HG02588 (cell line): ENCODE data around the gene DISC1.
"Not testable (repeated sequence)": the region's sequence is repeated elsewhere in the genome, so short reads cannot be mapped to it uniquely, and the experiment has no call there.

Source experiments
- ATAC-seq: cut with Tn5 transposase; IDR thresholded peaks from one replicate; pipeline ENCODE4 v1.9.1; 2021; ENCODE audit warnings: mild to moderate bottlenecking, moderate library complexity; ENCODE audit not compliant: unreplicated experiment

Gene DISC1

DNA sequence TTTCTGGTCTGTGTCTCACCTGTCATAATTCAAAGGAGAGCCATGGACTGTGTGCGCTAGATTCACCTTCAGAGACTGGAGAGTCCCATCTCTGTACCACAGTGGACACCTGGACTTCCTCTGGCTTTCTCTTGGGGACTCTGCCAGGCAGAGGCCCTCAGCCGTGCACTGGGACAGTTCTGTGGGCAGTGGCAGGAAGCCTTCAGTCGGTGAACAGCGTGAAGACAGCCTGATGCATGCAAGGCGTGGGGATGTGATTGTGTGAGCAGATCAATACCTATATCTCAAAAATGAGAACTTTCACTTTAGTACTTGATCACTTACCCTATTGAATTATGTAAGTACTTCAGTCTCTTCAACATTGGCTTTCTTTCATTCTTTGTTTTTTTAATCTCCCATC is 245.3 kb downstream of the DISC1 start:
- no peak for ATAC-seq

DNA sequence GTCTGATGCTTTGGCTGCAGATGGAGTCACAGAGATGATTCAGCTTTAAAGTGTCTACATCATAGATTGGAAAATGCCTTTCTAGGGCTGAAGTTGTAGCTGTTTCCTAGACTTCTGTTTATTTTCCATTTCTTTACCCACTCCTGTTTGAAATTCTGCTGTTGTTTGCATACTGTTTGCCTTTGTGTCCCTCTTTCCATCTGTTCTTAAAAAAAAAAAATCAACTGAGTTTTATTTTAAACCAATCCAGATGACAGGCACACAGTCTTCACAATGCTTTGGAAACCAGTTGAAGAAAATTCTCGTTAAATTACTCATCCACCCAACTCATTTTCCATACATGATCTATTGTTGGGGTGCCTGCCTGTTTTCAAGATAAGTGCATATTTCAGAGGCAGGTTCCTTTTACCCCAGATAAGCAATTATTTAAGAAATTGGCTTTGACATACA is 245.9 kb downstream of the DISC1 start:
- ATAC-seq, result no peak

DNA sequence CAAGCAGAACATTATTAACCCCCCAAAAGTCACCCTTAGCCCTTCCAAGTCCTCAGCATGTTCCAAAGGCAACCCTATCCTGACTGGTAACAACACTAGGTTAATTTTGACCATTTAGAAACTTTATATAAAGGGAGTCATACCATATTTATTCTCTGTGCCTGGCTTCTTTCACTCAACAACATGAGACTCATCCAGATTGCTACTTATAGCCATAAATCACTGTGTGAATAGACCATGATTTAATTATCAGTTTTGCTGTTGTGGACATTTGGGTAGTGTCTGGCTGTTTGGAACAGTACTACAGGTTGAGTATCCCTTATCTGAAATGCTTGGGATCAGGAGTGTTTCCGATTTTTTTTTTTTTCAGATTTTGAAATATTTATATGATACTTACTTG is 252.1 kb downstream of the DISC1 start:
- no peak for ATAC-seq

- no peak for ATAC-seq
Measured at GRCh38 chr1:231879296-231879695, 252.7 kb downstream of the DISC1 start.

DNA sequence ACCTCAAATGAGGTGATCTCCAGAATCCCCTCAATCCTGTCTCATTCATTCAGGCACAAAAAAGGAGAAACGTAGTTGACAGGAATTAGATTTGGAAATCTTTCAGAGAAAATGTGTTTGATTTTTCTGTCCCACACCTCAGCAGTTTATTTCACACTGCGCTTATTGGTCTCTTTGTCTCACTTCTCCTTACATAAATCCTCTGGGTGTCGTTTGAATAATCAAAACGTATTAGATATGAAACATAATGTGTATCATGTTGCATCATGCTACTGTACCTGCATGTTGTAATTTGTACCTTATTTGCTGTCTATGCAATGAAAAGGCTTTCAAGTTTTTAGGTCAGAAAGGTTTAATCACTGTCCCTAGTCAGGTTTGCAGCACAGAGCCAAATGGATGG is 255.7 kb downstream of the DISC1 start:
- ATAC-seq, result no peak

DNA sequence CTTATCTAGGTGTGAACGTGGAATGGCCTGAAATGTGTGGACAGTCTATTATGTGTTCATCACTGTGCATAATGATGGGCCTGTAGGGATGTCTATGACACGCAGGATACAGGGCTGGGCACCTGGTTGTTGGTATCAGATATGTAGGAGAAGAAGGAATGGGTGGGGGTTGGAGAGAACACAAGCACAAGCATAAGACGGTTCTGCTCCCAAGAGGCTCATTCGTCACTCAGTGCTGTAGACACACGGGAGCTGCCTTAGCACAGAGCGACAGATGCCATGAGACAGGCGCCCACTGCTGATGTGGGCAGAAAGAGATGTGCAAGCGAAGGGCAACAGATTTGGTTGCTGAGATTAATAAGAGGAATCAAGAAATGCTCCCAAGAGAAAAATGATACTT is 256.2 kb downstream of the DISC1 start:
- no peak for ATAC-seq

- ATAC-seq, result no peak
Measured at GRCh38 chr1:231883382-231883781, 256.8 kb downstream of the DISC1 start.

DNA sequence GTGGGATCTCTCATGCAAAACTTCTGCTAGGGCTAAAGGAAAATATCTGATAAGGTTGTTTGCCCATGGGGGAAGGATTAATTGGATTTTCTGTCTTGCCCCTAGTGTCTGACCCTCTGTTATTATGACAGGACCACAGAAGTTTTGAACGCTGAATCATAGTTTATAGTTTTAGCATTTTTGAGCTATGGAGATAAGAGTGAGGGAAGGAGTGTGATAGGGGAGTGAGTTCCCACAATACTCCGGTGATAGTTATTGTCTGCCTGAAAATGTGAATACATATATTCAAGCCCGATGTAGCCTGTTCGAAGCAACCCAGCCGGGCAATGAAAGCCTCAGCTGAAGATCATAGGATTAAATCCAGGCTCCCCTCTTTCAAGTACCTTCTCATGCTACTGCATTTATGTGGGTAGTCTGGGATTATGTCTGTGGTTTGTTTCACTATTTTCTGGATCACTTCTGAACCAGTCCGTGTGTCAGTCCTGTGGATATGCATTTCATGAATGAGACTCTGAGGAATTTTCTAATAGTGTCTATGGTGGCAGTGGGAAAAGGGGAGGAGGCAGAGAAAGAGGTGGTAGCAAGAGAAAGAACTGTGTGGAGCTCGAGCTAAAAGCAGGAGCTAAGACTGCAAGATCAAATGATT is 258.7 kb downstream of the DISC1 start:
- no peak for ATAC-seq

GRCh38 chr1:231887166-231887565 is 260.6 kb downstream of the DISC1 start:
- ATAC-seq, result no peak

GRCh38 chr1:231887866-231888265 is 261.3 kb downstream of the DISC1 start:
- no peak for ATAC-seq

- ATAC-seq, result no peak
Measured at GRCh38 chr1:231890791-231891190, 264.2 kb downstream of the DISC1 start.

GRCh38 chr1:231893400-231894102 is 267.0 kb downstream of the DISC1 start:
- no peak for ATAC-seq

GRCh38 chr1:231896806-231897205 is 270.2 kb downstream of the DISC1 start:
- no peak for ATAC-seq

DNA sequence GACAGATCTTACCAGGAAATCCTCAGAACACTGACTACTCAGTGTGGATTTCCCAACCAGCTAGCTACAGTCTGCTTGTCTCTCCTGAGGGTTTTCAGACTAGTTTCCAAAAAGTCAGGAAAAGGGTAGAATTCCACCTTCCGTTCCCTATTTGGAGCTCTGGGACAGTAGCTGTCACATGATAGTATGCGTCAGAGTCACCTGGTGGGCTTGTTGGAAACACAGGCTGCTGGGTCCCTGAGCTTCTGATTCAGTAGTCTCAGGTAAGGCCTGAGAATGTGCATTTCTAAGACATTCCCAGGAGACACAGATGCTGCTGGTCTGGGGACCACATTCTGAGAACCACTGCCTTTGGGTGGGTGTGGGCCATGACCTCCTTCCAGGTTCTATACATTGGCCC is 272.5 kb downstream of the DISC1 start:
- no peak for ATAC-seq

DNA sequence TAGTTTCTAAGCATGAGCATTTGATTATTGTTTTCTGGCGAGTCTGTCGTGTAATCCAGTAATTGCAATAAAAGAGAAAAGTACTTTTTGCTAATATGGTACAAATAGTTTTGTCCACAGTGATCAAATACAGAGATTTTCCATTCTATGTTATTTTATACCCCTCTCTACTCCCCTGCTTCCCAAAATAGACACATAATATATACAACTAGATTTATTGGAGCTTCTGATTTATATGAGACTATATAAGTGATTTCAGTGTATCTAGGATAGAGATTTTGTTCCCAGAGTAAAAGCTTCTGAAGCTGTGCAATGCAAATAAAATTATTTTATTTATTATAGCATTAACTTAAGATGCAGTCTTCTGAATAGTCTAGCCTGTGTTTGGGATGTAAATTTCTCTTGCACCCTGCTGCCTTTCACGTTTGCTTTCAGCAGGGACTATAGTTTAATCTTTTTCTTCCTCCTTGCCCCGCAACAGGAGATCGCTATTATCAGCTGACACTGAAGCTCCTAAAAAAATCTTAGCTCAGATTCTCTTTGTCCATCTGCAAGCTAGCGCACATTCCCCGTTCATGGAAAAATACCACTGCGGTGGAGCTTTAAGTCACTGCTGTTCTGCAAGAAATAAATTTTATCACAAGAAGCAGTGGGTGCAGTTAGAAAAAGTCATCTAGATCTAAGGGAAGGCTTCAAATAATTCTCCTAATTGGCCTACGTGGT is 273.3 kb downstream of the DISC1 start:
- no peak for ATAC-seq

DNA sequence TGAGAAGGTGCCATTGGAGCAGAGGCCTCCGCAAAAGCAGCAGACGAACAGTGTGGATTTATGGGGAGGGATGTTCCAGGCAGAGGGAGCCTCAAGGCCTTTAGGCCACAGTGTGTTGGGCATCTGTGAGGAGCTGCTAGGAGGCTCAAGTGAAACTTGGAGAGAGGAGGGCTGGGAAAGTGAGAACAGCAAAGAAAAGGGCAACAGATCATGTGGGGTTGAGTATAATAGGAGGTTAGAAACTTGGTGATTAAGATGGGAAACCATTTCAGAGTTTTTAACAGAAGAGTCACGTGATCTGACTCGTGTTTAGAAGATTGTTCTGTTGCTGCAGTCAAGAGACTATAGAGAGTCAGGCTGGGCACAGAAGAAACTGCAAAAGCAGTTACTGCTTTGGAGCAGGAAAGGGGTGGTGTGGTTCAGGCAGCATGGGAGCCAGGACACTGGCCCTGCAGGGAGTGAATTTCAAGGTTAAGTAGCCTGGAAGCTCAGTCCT is 277.0 kb downstream of the DISC1 start:
- no peak for ATAC-seq

DNA sequence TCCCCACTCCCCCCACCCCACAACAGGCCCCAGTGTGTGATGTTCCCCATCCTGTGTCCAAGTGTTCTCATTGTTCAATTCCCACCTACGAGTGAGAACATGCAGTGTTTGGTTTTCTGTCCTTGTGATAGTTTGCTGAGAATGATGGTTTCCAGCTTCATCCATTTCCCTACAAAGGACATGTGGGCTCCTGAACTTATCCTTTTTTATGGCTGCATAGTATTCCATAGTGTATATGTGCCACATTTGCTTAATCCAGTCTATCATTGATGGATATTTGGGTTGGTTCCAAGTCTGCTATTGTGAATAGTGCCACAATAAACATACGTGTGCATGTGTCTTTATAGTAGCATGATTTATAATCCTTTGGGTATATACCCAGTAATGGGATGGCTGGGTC is 280.7 kb downstream of the DISC1 start:
- not testable (repeated sequence) for ATAC-seq

GRCh38 chr1:231913493-231913892 is 286.9 kb downstream of the DISC1 start:
- ATAC-seq, result no peak

DNA sequence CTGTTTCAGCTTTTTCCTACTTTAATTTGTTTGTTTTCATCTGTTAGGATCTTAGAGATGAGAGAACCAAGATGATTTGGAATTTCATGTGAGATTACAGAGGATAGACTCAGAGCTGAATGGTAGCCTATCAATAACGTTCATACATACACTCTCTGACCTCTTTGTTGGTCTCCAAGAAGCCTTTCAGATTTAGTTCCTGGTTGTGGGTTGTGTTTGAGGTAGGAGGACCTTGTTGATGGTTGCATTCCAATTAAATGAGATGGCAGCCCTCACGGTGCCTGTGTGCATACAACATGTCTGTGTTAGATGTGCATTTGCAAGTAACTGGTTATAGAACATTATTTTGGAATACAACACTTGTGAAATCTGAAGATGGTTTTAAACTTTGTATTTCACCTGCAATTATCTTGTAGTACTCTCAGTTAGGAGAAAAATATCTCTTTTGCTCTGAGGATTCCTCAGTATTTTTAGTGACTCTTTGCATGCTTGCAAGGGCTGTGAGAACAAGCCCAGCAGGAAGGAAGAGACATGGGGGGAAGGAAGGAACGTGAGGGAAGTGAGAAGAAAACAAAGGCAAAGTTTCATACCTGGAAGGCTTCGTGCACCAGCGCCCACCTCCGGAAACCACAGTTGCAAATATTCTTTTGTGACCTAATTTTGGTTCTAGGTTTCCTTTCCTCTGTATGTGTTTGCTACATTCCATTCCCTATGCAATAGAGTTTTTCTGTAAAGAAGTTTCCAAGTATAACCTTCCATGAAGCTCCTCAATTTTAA is 291.8 kb downstream of the DISC1 start:
- ATAC-seq, result no peak

DNA sequence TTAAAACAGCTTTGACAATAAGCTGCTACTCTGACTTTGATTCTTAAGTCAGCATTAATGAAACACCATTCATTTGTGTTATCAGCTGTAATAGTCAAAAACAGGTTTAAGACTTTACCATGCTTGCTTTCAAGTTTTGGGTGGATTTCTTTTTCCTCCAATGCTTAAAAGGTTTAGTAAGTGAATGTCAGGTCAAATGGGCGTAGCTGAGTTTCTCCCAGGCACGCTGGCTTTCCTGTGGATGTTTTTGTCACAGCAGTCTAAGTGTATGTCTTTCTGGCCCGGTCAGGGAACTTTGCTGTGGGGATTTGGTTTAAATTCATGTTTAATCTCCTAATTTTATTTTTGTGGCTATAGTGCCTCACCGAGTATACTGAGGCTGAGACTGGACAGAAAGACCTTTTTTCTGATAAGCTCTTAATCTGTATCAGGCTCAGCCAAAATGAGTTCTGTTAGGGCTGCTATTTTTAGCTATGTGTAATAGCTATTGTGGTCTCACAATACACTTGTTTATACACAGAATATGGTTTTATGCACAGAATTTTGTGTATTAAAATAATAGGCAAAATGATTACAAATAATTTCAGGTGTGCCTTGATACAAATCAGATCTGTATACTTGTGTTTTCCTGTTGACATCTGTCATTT is 292.8 kb downstream of the DISC1 start:
- no peak for ATAC-seq

- ATAC-seq, result no peak
Measured at GRCh38 chr1:231919886-231920285, 293.3 kb downstream of the DISC1 start.
